ENCODE data around the gene CEBPG. TPM values are rescaled to one million over a fixed set of nuclear protein-coding genes. Genes with fewer than 3 reads are reported as not detected.

The CEBPG gene
- total RNA-seq, 1 donor from 2014 or later: 59.3 TPM

DNA sequence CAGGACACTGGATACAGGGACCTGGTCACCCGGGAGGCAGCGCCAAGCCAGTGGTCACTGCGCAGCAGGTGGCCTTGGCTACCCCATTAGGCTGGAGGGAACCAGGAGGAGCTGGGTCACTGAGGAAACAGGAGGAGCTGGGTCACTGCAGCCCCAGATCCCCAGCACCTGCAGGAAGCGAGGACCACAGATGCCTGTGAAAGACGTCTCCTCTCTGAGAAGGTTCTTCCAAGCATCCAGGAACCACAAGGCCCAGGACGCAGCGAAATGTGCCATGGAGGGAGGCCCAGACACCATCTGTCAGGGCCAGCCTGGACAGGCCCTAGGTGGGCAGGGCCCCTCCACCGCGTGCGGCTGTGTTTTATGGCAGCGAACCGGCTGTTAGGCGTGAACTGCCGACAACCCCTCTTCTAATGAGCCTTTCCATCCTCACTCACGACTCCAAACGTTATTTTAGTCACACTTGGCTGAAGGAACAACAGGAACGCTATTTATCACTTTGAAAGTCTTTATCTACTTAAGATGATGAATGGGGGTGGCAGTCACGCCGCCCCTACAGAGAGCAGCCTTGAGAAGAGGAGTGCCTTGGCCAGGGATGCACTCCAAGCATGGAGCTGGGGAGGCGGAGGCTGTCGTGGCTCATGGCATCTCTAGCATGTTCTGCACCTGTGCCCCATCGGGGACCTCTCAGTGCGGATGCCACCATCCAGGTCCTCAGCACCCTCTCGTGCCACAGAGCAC lies 53.3 kb downstream of the CEBPG start:
- Mint-ChIP-seq H3K27ac (no peak overlapping the region), H3K27me3 (ENCODE audit: insufficient read depth, low read depth) (no peaks in the 10 kb centered on the region)
- H3K27ac ChIP-seq: no peak overlapping the region

DNA sequence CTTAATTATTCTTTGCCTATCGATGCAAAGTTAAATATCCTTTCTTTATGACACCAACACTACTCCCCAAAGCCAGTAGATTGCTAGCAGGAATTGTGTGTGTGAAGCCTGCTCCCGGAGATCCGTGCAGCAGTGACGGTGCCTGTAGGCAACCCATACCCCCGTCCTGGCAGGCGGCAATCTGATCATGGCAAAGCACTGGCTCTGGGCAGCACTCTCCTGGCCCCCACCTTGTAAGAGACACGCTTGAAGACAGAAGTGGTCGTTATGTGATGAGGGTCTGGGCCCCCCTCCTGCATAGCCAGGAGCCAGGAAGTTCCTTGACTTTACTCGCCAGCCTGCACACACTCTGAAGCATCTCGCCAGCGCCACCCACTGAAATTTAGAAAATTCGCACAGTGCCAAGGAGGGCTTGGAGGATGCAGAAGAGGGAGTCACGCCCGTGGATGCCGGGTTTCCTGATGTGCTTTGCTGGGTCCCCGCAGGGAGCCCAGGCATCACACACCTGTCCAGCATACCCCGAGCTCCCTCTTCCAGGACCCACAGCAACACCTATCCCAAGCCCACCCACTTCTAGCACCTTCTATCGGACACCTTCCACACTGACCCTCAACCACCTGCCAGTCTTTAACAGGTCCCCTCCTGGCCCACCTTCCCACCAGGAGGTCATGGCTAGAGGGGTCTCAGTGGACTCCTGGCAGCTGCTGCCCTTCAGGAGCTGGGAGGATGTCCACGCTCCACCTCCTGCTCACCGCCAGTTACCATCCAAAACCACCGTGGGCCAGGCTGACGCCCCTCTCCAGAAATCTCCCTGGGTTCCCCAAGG lies 54.5 kb downstream of the CEBPG start:
- H3K36me3 Mint-ChIP-seq: no peaks in the 10 kb centered on the region
- H3K9me3 Mint-ChIP-seq: no peaks in the 10 kb centered on the region
- no peak for TF ChIP-seq EZH2phosphoT487 (IDR thresholded peaks at IDR 0.05)
- TF ChIP-seq, protein P1, sequence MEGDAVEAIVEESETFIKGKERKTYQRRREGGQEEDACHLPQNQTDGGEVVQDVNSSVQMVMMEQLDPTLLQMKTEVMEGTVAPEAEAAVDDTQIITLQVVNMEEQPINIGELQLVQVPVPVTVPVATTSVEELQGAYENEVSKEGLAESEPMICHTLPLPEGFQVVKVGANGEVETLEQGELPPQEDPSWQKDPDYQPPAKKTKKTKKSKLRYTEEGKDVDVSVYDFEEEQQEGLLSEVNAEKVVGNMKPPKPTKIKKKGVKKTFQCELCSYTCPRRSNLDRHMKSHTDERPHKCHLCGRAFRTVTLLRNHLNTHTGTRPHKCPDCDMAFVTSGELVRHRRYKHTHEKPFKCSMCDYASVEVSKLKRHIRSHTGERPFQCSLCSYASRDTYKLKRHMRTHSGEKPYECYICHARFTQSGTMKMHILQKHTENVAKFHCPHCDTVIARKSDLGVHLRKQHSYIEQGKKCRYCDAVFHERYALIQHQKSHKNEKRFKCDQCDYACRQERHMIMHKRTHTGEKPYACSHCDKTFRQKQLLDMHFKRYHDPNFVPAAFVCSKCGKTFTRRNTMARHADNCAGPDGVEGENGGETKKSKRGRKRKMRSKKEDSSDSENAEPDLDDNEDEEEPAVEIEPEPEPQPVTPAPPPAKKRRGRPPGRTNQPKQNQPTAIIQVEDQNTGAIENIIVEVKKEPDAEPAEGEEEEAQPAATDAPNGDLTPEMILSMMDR (IDR thresholded peaks at IDR 0.05): peak; percentile 28
- TF ChIP-seq EZH2 (IDR thresholded peaks at IDR 0.05): no peak
- Histone ChIP-seq H3K27ac (no peak overlapping the region), H3K79me2 (ENCODE audit: low read depth) (no peaks in the 10 kb centered on the region), H3K9ac (no peak overlapping the region), H3K27me3 (no peaks in the 10 kb centered on the region), H3K4me3 (no peak overlapping the region), H3K36me3 (no peaks in the 10 kb centered on the region), H3F3A (ENCODE audit: low read depth) (no peaks in the 10 kb centered on the region), H3K4me2 (no peak overlapping the region), H3K9me3 (ENCODE audit: low read depth) (no peaks in the 10 kb centered on the region), H4K20me1 (ENCODE audit: low read depth) (peaks cover 6% of the 10 kb centered on the region), H3K4me1 (no peaks in the 10 kb centered on the region), H2AFZ (replicated peaks) (no peak overlapping the region)
- H3K4me1 Mint-ChIP-seq: peaks cover 5% of the 10 kb centered on the region
- H3K27ac Mint-ChIP-seq: no peak overlapping the region
- H3K4me3 Mint-ChIP-seq: peak overlapping the region; percentile 27
- DNase-seq (ENCODE audit: low spot score): no peak
- no peaks in the 10 kb centered on the region for H3K27me3 Mint-ChIP-seq (ENCODE audit: insufficient read depth, low read depth)

More for the DNA sequence above, 53.3 kb downstream of the CEBPG start:
- TF ChIP-seq, protein P1 (IDR thresholded peaks at IDR 0.05): no peak
- Histone ChIP-seq H3F3A (ENCODE audit: low read depth) (no peaks in the 10 kb centered on the region), H3K79me2 (ENCODE audit: low read depth) (no peaks in the 10 kb centered on the region), H3K9ac (no peak overlapping the region), H2AFZ (replicated peaks) (no peak overlapping the region), H3K4me2 (no peak overlapping the region), H3K36me3 (no peaks in the 10 kb centered on the region), H3K4me1 (no peaks in the 10 kb centered on the region), H3K9me3 (ENCODE audit: low read depth) (no peaks in the 10 kb centered on the region), H4K20me1 (ENCODE audit: low read depth) (peaks cover 6% of the 10 kb centered on the region), H3K4me3 (no peak overlapping the region), H3K27me3 (no peaks in the 10 kb centered on the region)
- Mint-ChIP-seq H3K4me3 (no peak overlapping the region), H3K9me3 (no peaks in the 10 kb centered on the region), H3K36me3 (no peaks in the 10 kb centered on the region), H3K4me1 (peaks cover 5% of the 10 kb centered on the region)
- no peak for DNase-seq (ENCODE audit: low spot score)

DNA sequence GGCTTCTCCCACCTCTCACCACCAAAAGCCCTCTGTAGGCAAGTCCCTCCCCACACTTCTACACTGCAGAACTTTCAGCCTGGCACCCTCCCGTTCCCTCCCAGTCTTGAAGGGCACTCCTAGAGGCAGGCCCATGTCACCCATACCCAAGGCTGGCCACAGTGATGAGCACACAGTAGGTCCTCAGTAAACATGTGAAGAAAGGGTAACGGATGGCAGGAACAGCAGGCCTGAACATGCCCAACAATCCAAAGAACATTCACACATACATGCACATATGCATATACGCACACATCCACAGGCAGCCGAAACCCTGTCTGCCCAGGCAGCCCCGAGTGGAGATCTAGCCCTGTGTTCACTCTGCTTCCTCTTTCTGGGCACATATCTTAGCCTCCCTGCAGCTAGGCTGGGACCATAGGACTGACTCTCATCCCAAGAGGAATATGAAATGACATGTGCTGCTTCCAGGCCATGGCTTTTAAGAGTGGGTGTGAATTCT lies 55.2 kb downstream of the CEBPG start:
- Histone ChIP-seq H3F3A (ENCODE audit: low read depth) (no peaks in the 10 kb centered on the region), H3K9ac (no peak overlapping the region), H3K9me3 (ENCODE audit: low read depth) (no peaks in the 10 kb centered on the region), H3K27me3 (no peaks in the 10 kb centered on the region), H3K79me2 (ENCODE audit: low read depth) (no peaks in the 10 kb centered on the region), H3K36me3 (no peaks in the 10 kb centered on the region), H2AFZ (replicated peaks) (no peak overlapping the region), H3K4me1 (no peaks in the 10 kb centered on the region), H4K20me1 (ENCODE audit: low read depth) (peaks cover 6% of the 10 kb centered on the region), H3K4me3 (no peak overlapping the region), H3K27ac (no peak overlapping the region), H3K4me2 (no peak overlapping the region)
- Mint-ChIP-seq H3K9me3 (no peaks in the 10 kb centered on the region), H3K27me3 (ENCODE audit: insufficient read depth, low read depth) (no peaks in the 10 kb centered on the region), H3K36me3 (no peaks in the 10 kb centered on the region), H3K27ac (no peak overlapping the region), H3K4me3 (peak overlapping the region; percentile 27), H3K4me1 (peaks cover 5% of the 10 kb centered on the region)
- DNase-seq (ENCODE audit: low spot score): no peak
- TF ChIP-seq EZH2phosphoT487 (IDR thresholded peaks at IDR 0.05) (no peak), EZH2 (IDR thresholded peaks at IDR 0.05) (no peak)
- TF ChIP-seq, protein P1 (IDR thresholded peaks at IDR 0.05): no peak
